Neutrophil (primary cell): ENCODE measurements around the gene ALKAL2.

Source experiments
- H3K27ac ChIP-seq: fragments of 200-600 bp; sonication (generic); 2 replicates; pipeline ENCODE4 v1.5.1; 2016; ENCODE audit warnings: mild to moderate bottlenecking, moderate library complexity
- H3K27me3 ChIP-seq: fragments of 200-600 bp; sonication (generic); 2 replicates; pipeline ENCODE4 v1.6.0; 2016; ENCODE audit warnings: mild to moderate bottlenecking
- H3K36me3 ChIP-seq: fragments of 200-600 bp; sonication (generic); 2 replicates; pipeline ENCODE4 v1.5.1; 2017
- H3K4me1 ChIP-seq, 2 experiments: fragments of 200-600 bp in 1 of 2; sonication (generic) in 1 of 2; 1 replicate in 1 of 2; 2 replicates in 1 of 2; pipeline versions ENCODE4 v1.5.1 to v1.6.1; 2013 to 2016; ENCODE audit warnings: low read depth in 1 of 2, low read length in 1 of 2, mild to moderate bottlenecking in 1 of 2, moderate library complexity in 1 of 2; ENCODE audit not compliant: control insufficient read depth in 1 of 2, insufficient read depth in 1 of 2
- H3K4me3 ChIP-seq, 2 experiments: fragments of 200-600 bp in 1 of 2; sonication (generic) in 1 of 2; 1 replicate in 1 of 2; 2 replicates in 1 of 2; pipeline ENCODE4 v1.5.1; 2013 to 2016; ENCODE audit warnings: low read depth in 1 of 2, low read length in 1 of 2, mild to moderate bottlenecking in 1 of 2, moderate library complexity in 1 of 2
- H3K9me3 ChIP-seq: fragments of 200-600 bp; sonication (generic); 2 replicates; pipeline ENCODE4 v1.5.1; 2016
- TF ChIP-seq, protein P1 (sequence below): fragments of 200-600 bp; sonication (generic); IDR thresholded peaks from 2 replicates; pipeline ENCODE4 v1.5.1; 2016; ENCODE audit warnings: antibody characterized with exemption

Gene ALKAL2

DNA sequence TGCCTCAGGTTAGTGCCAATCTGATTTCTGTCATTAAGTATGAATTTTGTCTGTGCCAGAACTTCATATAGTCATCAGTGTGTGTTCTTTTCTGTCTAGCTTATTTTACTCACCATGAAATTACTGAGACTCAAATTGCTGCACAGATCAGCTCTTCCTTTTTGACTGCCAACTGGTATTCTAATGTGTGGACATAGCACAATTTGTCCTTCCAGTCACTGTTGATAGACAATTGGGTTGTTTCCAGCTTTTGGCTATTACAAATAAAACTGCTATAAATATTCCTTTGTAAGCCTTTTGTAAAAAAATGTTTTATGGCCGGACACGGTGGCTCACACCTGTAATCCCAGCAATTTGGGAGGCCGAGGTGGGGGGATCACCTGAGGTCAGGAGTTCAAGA lies 31.8 kb downstream of the ALKAL2 start:
- TF ChIP-seq, protein P1, sequence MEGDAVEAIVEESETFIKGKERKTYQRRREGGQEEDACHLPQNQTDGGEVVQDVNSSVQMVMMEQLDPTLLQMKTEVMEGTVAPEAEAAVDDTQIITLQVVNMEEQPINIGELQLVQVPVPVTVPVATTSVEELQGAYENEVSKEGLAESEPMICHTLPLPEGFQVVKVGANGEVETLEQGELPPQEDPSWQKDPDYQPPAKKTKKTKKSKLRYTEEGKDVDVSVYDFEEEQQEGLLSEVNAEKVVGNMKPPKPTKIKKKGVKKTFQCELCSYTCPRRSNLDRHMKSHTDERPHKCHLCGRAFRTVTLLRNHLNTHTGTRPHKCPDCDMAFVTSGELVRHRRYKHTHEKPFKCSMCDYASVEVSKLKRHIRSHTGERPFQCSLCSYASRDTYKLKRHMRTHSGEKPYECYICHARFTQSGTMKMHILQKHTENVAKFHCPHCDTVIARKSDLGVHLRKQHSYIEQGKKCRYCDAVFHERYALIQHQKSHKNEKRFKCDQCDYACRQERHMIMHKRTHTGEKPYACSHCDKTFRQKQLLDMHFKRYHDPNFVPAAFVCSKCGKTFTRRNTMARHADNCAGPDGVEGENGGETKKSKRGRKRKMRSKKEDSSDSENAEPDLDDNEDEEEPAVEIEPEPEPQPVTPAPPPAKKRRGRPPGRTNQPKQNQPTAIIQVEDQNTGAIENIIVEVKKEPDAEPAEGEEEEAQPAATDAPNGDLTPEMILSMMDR, result no peak
- Histone ChIP-seq H3K36me3 (no peaks in the 10 kb centered on the region), H3K4me1 (no peaks in the 10 kb centered on the region)

GRCh38 chr2:255195-255594 lies 32.7 kb downstream of the ALKAL2 start:
- Histone ChIP-seq H3K4me3 (no peak overlapping the region), H3K36me3 (no peaks in the 10 kb centered on the region), H3K27me3 (peaks cover 14% of the 10 kb centered on the region), H3K4me1 (no peaks in the 10 kb centered on the region), H3K9me3 (no peaks in the 10 kb centered on the region), H3K27ac (no peak overlapping the region)
- TF ChIP-seq, protein P1, result no peak

More for the DNA sequence above, 31.8 kb downstream of the ALKAL2 start:
- Histone ChIP-seq H3K4me3 (no peak overlapping the region), H3K27ac (no peak overlapping the region), H3K9me3 (no peaks in the 10 kb centered on the region), H3K27me3 (peaks cover 14% of the 10 kb centered on the region)

- TF ChIP-seq, protein P1, result no peak
- Histone ChIP-seq H3K27me3 (peaks cover 14% of the 10 kb centered on the region), H3K4me3 (no peak overlapping the region), H3K36me3 (peaks cover 5% of the 10 kb centered on the region), H3K9me3 (no peaks in the 10 kb centered on the region), H3K27ac (no peak overlapping the region), H3K4me1 (no peaks in the 10 kb centered on the region)
These were observed 33.6 kb downstream of the ALKAL2 start for GRCh38 chr2:254241-254640.

GRCh38 chr2:253202-253638 lies 34.7 kb downstream of the ALKAL2 start:
- TF ChIP-seq, protein P1, result no peak
- no peak overlapping the region for H3K4me3 ChIP-seq
- H3K27ac ChIP-seq, result no peak overlapping the region
- H3K9me3 ChIP-seq, result no peaks in the 10 kb centered on the region
- H3K36me3 ChIP-seq, result peaks cover 5% of the 10 kb centered on the region
- H3K27me3 ChIP-seq, result peaks cover 14% of the 10 kb centered on the region
- no peaks in the 10 kb centered on the region for H3K4me1 ChIP-seq

DNA sequence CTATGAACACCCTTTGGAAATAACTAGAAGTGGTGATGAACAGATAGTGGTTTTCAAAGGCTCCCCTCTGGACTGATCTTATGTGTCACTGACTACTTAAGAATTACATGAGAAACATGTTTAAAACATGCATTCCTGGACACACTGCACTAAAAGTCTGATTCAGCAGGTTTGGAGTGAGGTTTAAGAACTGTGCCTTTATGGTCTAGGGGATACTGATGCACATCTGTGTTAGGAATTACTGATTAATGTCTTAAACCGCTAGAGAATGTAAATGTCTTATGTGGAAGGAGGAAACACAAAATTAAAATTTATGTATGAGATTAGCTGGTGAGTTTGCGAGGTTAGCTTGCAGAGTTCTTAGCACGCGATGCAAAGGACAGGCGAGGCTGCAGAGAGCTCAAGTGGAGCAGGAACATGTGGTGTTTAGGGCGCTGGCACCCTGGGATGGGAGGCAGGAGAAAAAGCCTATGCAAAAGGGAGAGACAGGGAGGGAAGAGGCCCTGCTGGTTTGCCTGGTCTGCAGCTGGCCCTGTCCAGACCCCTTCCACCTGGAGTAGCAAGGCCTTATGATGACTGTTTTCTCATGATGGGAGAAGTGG lies 35.8 kb downstream of the ALKAL2 start:
- Histone ChIP-seq H3K27ac (no peak overlapping the region), H3K36me3 (peaks cover 5% of the 10 kb centered on the region), H3K27me3 (peaks cover 14% of the 10 kb centered on the region), H3K4me3 (no peak overlapping the region), H3K9me3 (no peaks in the 10 kb centered on the region), H3K4me1 (no peaks in the 10 kb centered on the region)
- TF ChIP-seq, protein P1, result no peak
